GM06990 (cell line): ENCODE measurements around the gene AGTRAP.

Experiments used
- DNase-seq: peaks from one replicate; pipeline ENCODE4 v3.0.0-alpha.2; 2011; ENCODE audit not compliant: insufficient read length; ENCODE audit errors: extremely low read depth
- H3K27me3 ChIP-seq: replicated peaks from 2 replicates; pipeline ENCODE4 v1.6.0; 2011; ENCODE audit warnings: low read length; ENCODE audit not compliant: control insufficient read depth, insufficient read depth
- H3K36me3 ChIP-seq: 2 replicates; pipeline ENCODE4 v1.5.1; 2011; ENCODE audit warnings: low read length; ENCODE audit not compliant: control insufficient read depth, insufficient read depth
- H3K4me3 ChIP-seq: replicated peaks from 2 replicates; pipeline ENCODE4 v1.5.1; 2011; ENCODE audit warnings: low read depth, mild to moderate bottlenecking, control low read depth, low read length
- TF ChIP-seq, protein P1 (sequence below): IDR thresholded peaks from 2 replicates; pipeline ENCODE4 v1.5.1; 2011; ENCODE audit warnings: low read length, control low read depth, mild to moderate bottlenecking, inconsistent platforms; ENCODE audit not compliant: insufficient read depth, poor library complexity, severe bottlenecking

AGTRAP gene

GRCh38 chr1:11761988-11762406 is 26.1 kb downstream of the AGTRAP start, which contains the start of gene C1orf167:
C1orf167 (plus strand) TSS chr1:11762193; CDS start chr1:11764401, 2,208 bp downstream.
- H3K27me3 ChIP-seq = no peaks in the 10 kb centered on the region
- no peaks in the 10 kb centered on the region for H3K36me3 ChIP-seq
- no peak for DNase-seq
- H3K4me3 ChIP-seq = no peak within 1 kb of the TSS
- TF ChIP-seq, protein P1, sequence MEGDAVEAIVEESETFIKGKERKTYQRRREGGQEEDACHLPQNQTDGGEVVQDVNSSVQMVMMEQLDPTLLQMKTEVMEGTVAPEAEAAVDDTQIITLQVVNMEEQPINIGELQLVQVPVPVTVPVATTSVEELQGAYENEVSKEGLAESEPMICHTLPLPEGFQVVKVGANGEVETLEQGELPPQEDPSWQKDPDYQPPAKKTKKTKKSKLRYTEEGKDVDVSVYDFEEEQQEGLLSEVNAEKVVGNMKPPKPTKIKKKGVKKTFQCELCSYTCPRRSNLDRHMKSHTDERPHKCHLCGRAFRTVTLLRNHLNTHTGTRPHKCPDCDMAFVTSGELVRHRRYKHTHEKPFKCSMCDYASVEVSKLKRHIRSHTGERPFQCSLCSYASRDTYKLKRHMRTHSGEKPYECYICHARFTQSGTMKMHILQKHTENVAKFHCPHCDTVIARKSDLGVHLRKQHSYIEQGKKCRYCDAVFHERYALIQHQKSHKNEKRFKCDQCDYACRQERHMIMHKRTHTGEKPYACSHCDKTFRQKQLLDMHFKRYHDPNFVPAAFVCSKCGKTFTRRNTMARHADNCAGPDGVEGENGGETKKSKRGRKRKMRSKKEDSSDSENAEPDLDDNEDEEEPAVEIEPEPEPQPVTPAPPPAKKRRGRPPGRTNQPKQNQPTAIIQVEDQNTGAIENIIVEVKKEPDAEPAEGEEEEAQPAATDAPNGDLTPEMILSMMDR = no peak

GRCh38 chr1:11764115-11764514 is 28.2 kb downstream of the AGTRAP start:
- H3K4me3 ChIP-seq = no peak overlapping the region
- TF ChIP-seq, protein P1 = no peak
- no peaks in the 10 kb centered on the region; the same call in 1 of the 2 replicates for H3K27me3 ChIP-seq
- DNase-seq = no peak
- no peaks in the 10 kb centered on the region for H3K36me3 ChIP-seq

GRCh38 chr1:11764519-11764918 is 28.6 kb downstream of the AGTRAP start:
- Histone ChIP-seq H3K36me3 (no peaks in the 10 kb centered on the region), H3K27me3 (no peaks in the 10 kb centered on the region; the same call in 1 of the 2 replicates), H3K4me3 (no peak overlapping the region)
- DNase-seq = no peak
- TF ChIP-seq, protein P1 = no peak

GRCh38 chr1:11765661-11766428 is 29.9 kb downstream of the AGTRAP start:
- Histone ChIP-seq H3K4me3 (no peak overlapping the region), H3K36me3 (no peaks in the 10 kb centered on the region), H3K27me3 (no peaks in the 10 kb centered on the region; the same call in 1 of the 2 replicates)
- TF ChIP-seq, protein P1 = no peak
- no peak for DNase-seq

DNA sequence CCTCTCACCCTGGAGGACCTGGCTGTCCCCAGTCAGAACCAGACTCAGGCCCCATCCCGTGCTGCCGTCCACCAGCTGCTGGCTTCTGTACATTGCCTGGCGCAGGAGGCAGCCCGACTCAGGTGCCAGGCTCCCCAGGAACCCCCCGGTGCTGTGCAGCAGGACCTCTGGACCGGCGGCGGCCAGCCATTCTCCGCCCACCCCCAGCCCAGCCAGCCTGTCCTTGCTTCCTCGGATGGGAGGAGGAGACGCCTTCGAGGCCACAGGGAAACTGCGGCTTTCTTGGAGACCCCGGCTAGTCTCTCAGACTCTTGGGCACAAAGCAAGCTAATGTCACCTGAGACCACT is 30.5 kb downstream of the AGTRAP start:
- H3K4me3 ChIP-seq = no peak overlapping the region
- H3K36me3 ChIP-seq = no peaks in the 10 kb centered on the region
- no peak for DNase-seq
- H3K27me3 ChIP-seq = no peaks in the 10 kb centered on the region; the same call in 1 of the 2 replicates
- TF ChIP-seq, protein P1 = no peak
